GM12878 (cell line): ENCODE measurements around the gene TSHZ2. TPM values are rescaled to one million over a fixed set of nuclear protein-coding genes. Genes with fewer than 3 reads are reported as not detected.

Source experiments
- ATAC-seq: fragments of 200-7000 bp; cut with Tn5 transposase; 3 replicates; pipeline ENCODE4 v1.9.1; 2020; ENCODE audit warnings: mild to moderate bottlenecking, moderate library complexity
- Bru-seq: library from RNA; stranded (reverse); fragments of 400-500 nt; gene quantifications from one replicate; lab custom pipeline; 2021; lab: Mats Ljungman, UMichigan
- BruChase-seq, 2 experiments: library from RNA; stranded (reverse); fragments of 400-500 nt; gene quantifications; one replicate each; lab custom pipeline; 2021; lab: Mats Ljungman, UMichigan
- BruUV-seq: library from RNA; stranded (reverse); fragments of 400-500 nt; replicated peaks from 2 replicates; lab custom pipeline; 2021; lab: Mats Ljungman, UMichigan
- CTCF ChIA-PET: fragments of 300-600 bp; sonication (Branson Sonifier 250); formaldehyde crosslinking; extraction: SDS; loops from one replicate; lab custom pipeline; 2021; ENCODE audit warnings: inconsistent platforms; lab: Yijun Ruan, JAX
- POLR2A ChIA-PET: fragments of 350-600 bp; formaldehyde crosslinking; extraction: SDS; loops from one replicate; lab custom pipeline; 2021; ENCODE audit warnings: inconsistent platforms; lab: Charles Lee
- RAD21 ChIA-PET: fragments of 300-600 bp; sonication (Branson Sonifier 250); formaldehyde crosslinking; loops from one replicate; lab custom pipeline; 2023; ENCODE audit warnings: antibody characterized with exemption; ENCODE audit not compliant: unreplicated experiment; lab: Charles Lee
- SMC1A ChIA-PET: fragments of 300-600 bp; sonication (Branson Sonifier 250); formaldehyde crosslinking; loops from one replicate; lab custom pipeline; 2023; ENCODE audit not compliant: unreplicated experiment, uncharacterized antibody; lab: Charles Lee
- DNase-seq: peaks from one replicate; pipeline ENCODE4 v3.0.0-alpha.2; 2011; ENCODE audit warnings: low read depth, low spot score
- FAIRE-seq: peaks from 3 replicates; lab custom pipeline; 2011; peaks lifted over from hg19 to GRCh38; lab: Jason Lieb, UNC
- H2AFZ ChIP-seq: 2 replicates; pipeline ENCODE4 v1.6.0; 2011; ENCODE audit warnings: low read depth, low read length, control low read depth; ENCODE audit not compliant: control insufficient read depth
- H3K27ac ChIP-seq: 2 replicates; pipeline ENCODE4 v1.5.1; 2011; ENCODE audit warnings: control low read depth; ENCODE audit not compliant: control insufficient read depth, insufficient read depth
- H3K27me3 ChIP-seq, 2 experiments: replicated peaks in 1 of 2; 2 replicates each; pipeline versions ENCODE4 v1.6.0 to v1.6.1; 2011; ENCODE audit warnings: low read length in 1 of 2; ENCODE audit not compliant: control insufficient read depth in 2 of 2, insufficient read depth in 2 of 2
- H3K36me3 ChIP-seq, 2 experiments: 2 replicates each; pipeline ENCODE4 v1.5.1; 2011; ENCODE audit warnings: low read length in 1 of 2; ENCODE audit not compliant: control insufficient read depth in 2 of 2, insufficient read depth in 2 of 2
- H3K4me1 ChIP-seq: 2 replicates; pipeline ENCODE4 v1.6.1; 2011; ENCODE audit warnings: mild to moderate bottlenecking, low read length, moderate library complexity, mixed read lengths; ENCODE audit not compliant: control insufficient read depth, insufficient read depth
- H3K4me2 ChIP-seq: 2 replicates; pipeline ENCODE4 v1.6.0; 2011; ENCODE audit warnings: control low read depth; ENCODE audit not compliant: control insufficient read depth, insufficient read depth
- H3K4me3 ChIP-seq: fragments of 200-600 bp; sonication (generic); 2 replicates; pipeline ENCODE4 v1.5.1; 2016
- H3K79me2 ChIP-seq: 2 replicates; pipeline ENCODE4 v1.6.0; 2011; ENCODE audit warnings: low read length; ENCODE audit not compliant: control insufficient read depth, insufficient read depth
- H3K9ac ChIP-seq: 2 replicates; pipeline ENCODE4 v1.8.0; 2011; ENCODE audit warnings: low read length, control low read depth, mixed read lengths; ENCODE audit not compliant: control insufficient read depth, insufficient read depth
- H3K9me3 ChIP-seq: replicated peaks from 3 replicates; pipeline ENCODE4 v1.5.1; 2011; ENCODE audit warnings: mild to moderate bottlenecking, low read length; ENCODE audit not compliant: control insufficient read depth, insufficient read depth
- H4K20me1 ChIP-seq: 2 replicates; pipeline ENCODE4 v1.6.0; 2011; ENCODE audit not compliant: control insufficient read depth, insufficient read depth
- ATF7 ChIP-seq: fragments of 450-650 bp; IDR thresholded peaks from 2 replicates; pipeline ENCODE4 v1.6.1; 2016; ENCODE audit warnings: low read depth, mild to moderate bottlenecking
- BHLHE40 ChIP-seq, 2 experiments: fragments of 450-650 bp in 1 of 2; IDR thresholded peaks; 2 replicates each; pipeline ENCODE4 v1.6.1; 2011 to 2017; ENCODE audit warnings: low read depth in 2 of 2, borderline replicate concordance in 1 of 2, improper control_type of control experiment in 1 of 2, low read length in 1 of 2, mild to moderate bottlenecking in 1 of 2
- BMI1 ChIP-seq: fragments of 450-650 bp; IDR thresholded peaks from 2 replicates; pipeline ENCODE4 v1.6.1; 2016; ENCODE audit warnings: mild to moderate bottlenecking, moderate library complexity, borderline replicate concordance
- CHD1 ChIP-seq: IDR thresholded peaks from 2 replicates; pipeline ENCODE4 v1.6.1; 2012; ENCODE audit warnings: low read depth, low read length, improper control_type of control experiment
- FOXK2 ChIP-seq: fragments of 450-650 bp; IDR thresholded peaks from 2 replicates; pipeline ENCODE4 v1.6.1; 2017; ENCODE audit warnings: mild to moderate bottlenecking, moderate library complexity
- HDGF ChIP-seq: fragments of 450-650 bp; IDR thresholded peaks from 2 replicates; pipeline ENCODE4 v1.6.1; 2016; ENCODE audit warnings: antibody characterized with exemption
- IKZF2 ChIP-seq, 2 experiments: fragments of 450-650 bp; IDR thresholded peaks; 2 replicates each; pipeline ENCODE4 v1.6.1; 2017; ENCODE audit warnings: mild to moderate bottlenecking in 2 of 2, moderate library complexity in 2 of 2
- IRF5 ChIP-seq: fragments of 450-650 bp; IDR thresholded peaks from 2 replicates; pipeline ENCODE4 v1.6.1; 2017; ENCODE audit warnings: borderline replicate concordance
- MTA2 ChIP-seq: fragments of 450-650 bp; IDR thresholded peaks from 2 replicates; pipeline ENCODE4 v1.6.1; 2016; ENCODE audit warnings: low read depth, mild to moderate bottlenecking, moderate library complexity
- MXI1 ChIP-seq: fragments of 150-350 bp; IDR thresholded peaks from 2 replicates; pipeline ENCODE4 v1.6.1; 2011; ENCODE audit warnings: low read depth, mild to moderate bottlenecking, inconsistent platforms, low read length, improper control_type of control experiment
- NBN ChIP-seq: fragments of 450-650 bp; IDR thresholded peaks from 2 replicates; pipeline ENCODE4 v1.6.1; 2016
- PBX3 ChIP-seq: IDR thresholded peaks from 2 replicates; pipeline ENCODE4 v1.6.1; 2011; ENCODE audit warnings: mild to moderate bottlenecking, low read depth, low read length, moderate library complexity; ENCODE audit not compliant: insufficient replicate concordance
- RELA ChIP-seq: fragments of 450-650 bp; IDR thresholded peaks from 2 replicates; pipeline ENCODE4 v1.8.0; 2014; ENCODE audit warnings: borderline replicate concordance; ENCODE audit not compliant: partially characterized antibody
- RELB ChIP-seq: fragments of 450-650 bp; IDR thresholded peaks from 2 replicates; pipeline ENCODE4 v1.6.1; 2017; ENCODE audit warnings: low read depth, mild to moderate bottlenecking, moderate library complexity
- WGBS: methylation state at CpG from one replicate; pipeline ENCODE4 v1.1.6; 2016; ENCODE audit warnings: low lambda C conversion rate; ENCODE audit not compliant: insufficient replicate concordance, insufficient coverage; ENCODE audit errors: missing lambda C conversion rate; 5-methylcytosine and 5-hydroxymethylcytosine counted together
- in situ Hi-C: fragments of 300-500 bp; cut with MboI; formaldehyde crosslinking; loops from 9 replicates; pipeline ENCODE4 v1.14.3; 2018; ENCODE audit warnings: mixed read lengths
- intact Hi-C: fragments of 100-400 bp; cut with micrococcal nuclease; formaldehyde crosslinking; loops from one replicate; pipeline ENCODE4 v1.14.2; 2022; ENCODE audit not compliant: unreplicated experiment
- long read RNA-seq, 2 experiments: library from polyadenylated mRNA; unstranded; transcript quantifications; one replicate each; pipeline ENCODE4 v2.0.0, GENCODE V29; 2019 to 2020
- polyA minus RNA-seq, 3 experiments: library from RNA; depleted of rRNA, polyadenylated mRNA; stranded (reverse); fragments of >200 nt; gene quantifications; 2 replicates each; pipeline ENCODE4 v1.2.3, GENCODE V29; 2011
- polyA plus RNA-seq, 11 experiments: library from polyadenylated mRNA; depleted of rRNA in 4 of 11; unstranded in 6 of 11; stranded (reverse) in 5 of 11; fragments of >200 nt; fragmentation: Nextera tagmentation in 4 of 11; fragmentation: Illumina TruSeq in 1 of 11; extraction: Ambion mirVana in 4 of 11; extraction: Trizol in 1 of 11; gene quantifications; 1 replicate in 1 of 11; 2 replicates in 10 of 11; pipeline versions ENCODE4 v1.2.1 to v1.2.3, GENCODE V29; 2011 to 2016; ENCODE audit warnings: inconsistent platforms in 2 of 11, missing spikeins in 2 of 11, low read depth in 1 of 11
- total RNA-seq, 4 experiments: library from RNA; depleted of rRNA in 3 of 4; stranded (reverse); fragments of >200 nt in 3 of 4; fragmentation: Illumina TruSeq in 1 of 4; extraction: Trizol in 1 of 4; gene quantifications; 2 replicates each; pipeline versions ENCODE4 v1.2.1 to v1.2.3, GENCODE V29; 2013 to 2021

The TSHZ2 gene
- 11.4 and 14.3 TPM in 2 replicates for total RNA-seq (2013; cell fraction: nucleolus; rRNA removed)
- 0.06 and 0.22 TPM in 2 replicates for total RNA-seq (2014; rRNA removed)
- total RNA-seq (2014; rRNA removed; fragmentation: Illumina TruSeq; extraction: Trizol): 0.18 TPM in 2 replicates
- total RNA-seq (2021): 0.27 and 0.36 TPM in 2 replicates
- not detected for polyA plus RNA-seq (2011; ENCODE audit: low read depth)
- 0.61 and 0.86 TPM in 2 replicates for polyA plus RNA-seq (2011; rRNA removed)
- 0.59 and 0.69 TPM in 2 replicates for polyA plus RNA-seq (2011; cell fraction: cytosol; rRNA removed)
- 1.2 and 1.5 TPM in 2 replicates for polyA plus RNA-seq (2011; cell fraction: nucleus; rRNA removed)
- polyA plus RNA-seq (2012): 0.06 and 0.09 TPM in 2 replicates
- polyA plus RNA-seq (2014; fragmentation: Illumina TruSeq; extraction: Trizol): 0.02 and 0.15 TPM in 2 replicates
- not detected for polyA plus RNA-seq (2014; fragmentation: Nextera tagmentation; extraction: Ambion mirVana)
- 0.01 TPM in 2 replicates for polyA plus RNA-seq (2014; rRNA removed)
- polyA plus RNA-seq (2016; fragmentation: Nextera tagmentation; extraction: Ambion mirVana): under 1 TPM; 0.05 to 0.11 TPM
- polyA minus RNA-seq (2011; rRNA and poly(A)+ RNA removed): 4.1 and 4.4 TPM in 2 replicates
- 1.3 and 1.4 TPM in 2 replicates for polyA minus RNA-seq (2011; cell fraction: cytosol; rRNA and poly(A)+ RNA removed)
- polyA minus RNA-seq (2011; cell fraction: nucleus; rRNA and poly(A)+ RNA removed): 3.5 and 4.5 TPM in 2 replicates
- percentile 59 among the genes with signal in this experiment for Bru-seq, nascent RNA
- percentile 68 among the genes with signal in this experiment for BruChase-seq, experiment 1, labeled RNA remaining after a 6-hour chase
- percentile 75 among the genes with signal in this experiment for BruChase-seq, experiment 2, labeled RNA remaining after a 2-hour chase
- long read RNA-seq, experiment 1: 0 reads
- long read RNA-seq, experiment 2, partial matches to known transcripts: 0 of 4 reads
- long read RNA-seq, experiment 2, other reads (novel, unspliced or antisense): 4 of 4 reads

GRCh38 chr20:52972190-52972937 lies at the start of gene TSHZ2:
TSHZ2 (plus strand) TSS chr20:52972358; CDS start chr20:52973294, 936 bp downstream.
- DNase-seq (no peak), FAIRE-seq (no peak), ATAC-seq (peak; percentile 35)
- CTCF ChIA-PET: no interaction called here
- Histone ChIP-seq H3K36me3 (no peaks in the 10 kb centered on the region), H3K27ac (no peak within 1 kb of the TSS), H3K27me3 (peaks cover 1 to 11% of the 10 kb centered on the region in 2 experiments; a peak in 3 of 4 replicates), H2AFZ (0 out of 2 replicates have a peak within 1 kb of the TSS, but pooled peaks have one; percentile 12), H3K9ac (no peak within 1 kb of the TSS), H3K79me2 (no peaks in the 10 kb centered on the region), H4K20me1 (no peaks in the 10 kb centered on the region), H3K9me3 (no peaks in the 10 kb centered on the region), H3K4me3 (no peak within 1 kb of the TSS), H3K4me2 (no peak within 1 kb of the TSS), H3K4me1 (no peaks in the 10 kb centered on the region)
- BruUV-seq: no TSS peak
- 0% methylated on average over 20 of the region's 41 CpGs for WGBS
- POLR2A ChIA-PET: interaction anchor here (1.8 kb wide), 1 partner anchor 28 kb away, joined by 6 read pairs; no protein-coding TSS in a partner anchor
- intact Hi-C loops (loop anchor here (5.0 kb wide), 1 partner anchor 175 kb away; no protein-coding TSS in a partner anchor), in situ Hi-C loops (no loop called here)
- SMC1A ChIA-PET: interaction anchor here (2.1 kb wide), 1 partner anchor 57 kb away, joined by 9 read pairs; no protein-coding TSS in a partner anchor
- RAD21 ChIA-PET: interaction anchor here (0.9 to 1.2 kb wide), 2 partner anchors 28 to 50 kb away, joined by 3 to 4 read pairs; no protein-coding TSS in a partner anchor
- TF ChIP-seq FOXK2 (0 out of 2 replicates have a peak, but pooled peaks have one; percentile 41), IRF5 (no peak), PBX3 (peak; percentile 7), NBN (peak; percentile 82), CHD1 (no peak), HDGF (0 out of 2 replicates have a peak, but pooled peaks have one; percentile 20), RELB (peak; percentile 79; the same call in 1 of the 2 replicates), RELA (peak; percentile 30), MTA2 (0 out of 2 replicates have a peak, but pooled peaks have one; percentile 9), ATF7 (peak; percentile 21; the same call in 1 of the 2 replicates), IKZF2 (IDR thresholded peaks at IDR 0.05) (peak; percentile 35 to 47), MXI1 (no peak), BMI1 (peak; percentile 14; the same call in 1 of the 2 replicates), BHLHE40 (IDR thresholded peaks at IDR 0.05; ENCODE audit: borderline replicate concordance in 1 of 2, low read depth in 2 of 2, low read length in 1 of 2) (peak in 1 of 2 experiments; percentile 25; a peak in 1 of 4 replicates)
